ENCODE measurements around the gene BRPF1.

DNA sequence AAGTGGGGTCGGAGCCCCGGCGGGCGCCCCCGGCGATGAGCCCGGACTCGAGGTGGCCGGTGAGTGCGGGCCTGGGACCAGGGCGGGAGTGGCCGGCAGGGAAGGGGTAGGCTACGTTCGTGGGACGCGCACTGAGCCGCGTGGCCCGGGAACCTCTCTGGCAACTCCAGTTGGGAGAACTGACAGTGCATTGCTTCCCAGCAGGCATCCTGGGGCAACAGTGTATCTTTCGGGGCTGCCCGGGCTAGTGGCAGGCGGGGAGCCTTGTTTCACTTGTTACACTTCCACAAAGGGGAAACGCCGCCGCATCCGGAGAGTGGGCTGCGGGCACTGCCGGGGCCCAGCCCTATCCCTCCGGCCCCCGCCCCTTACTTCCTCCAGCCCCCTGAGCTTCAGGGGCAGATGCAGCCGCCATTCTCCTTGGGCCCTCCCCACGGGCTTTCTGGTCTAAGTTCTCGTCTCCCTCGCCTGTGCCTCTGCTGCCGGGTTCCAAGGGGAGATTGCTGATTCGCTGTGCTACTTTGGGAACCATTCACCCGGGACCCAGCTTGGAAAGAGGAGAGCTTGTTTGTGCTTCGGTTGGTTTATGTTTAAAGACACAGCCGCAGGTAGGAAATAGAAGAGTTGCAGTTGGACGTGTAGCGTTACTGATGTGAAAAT is 675 bp downstream of the BRPF1 start:
- no peak for TF ChIP-seq TAF1 (IDR thresholded peaks at IDR 0.05; ENCODE audit: borderline replicate concordance, insufficient read depth, low read length)
- no peak for TF ChIP-seq POLR2AphosphoS5 (IDR thresholded peaks at IDR 0.05; ENCODE audit: low read depth, low read length)
- TF ChIP-seq, protein P1, sequence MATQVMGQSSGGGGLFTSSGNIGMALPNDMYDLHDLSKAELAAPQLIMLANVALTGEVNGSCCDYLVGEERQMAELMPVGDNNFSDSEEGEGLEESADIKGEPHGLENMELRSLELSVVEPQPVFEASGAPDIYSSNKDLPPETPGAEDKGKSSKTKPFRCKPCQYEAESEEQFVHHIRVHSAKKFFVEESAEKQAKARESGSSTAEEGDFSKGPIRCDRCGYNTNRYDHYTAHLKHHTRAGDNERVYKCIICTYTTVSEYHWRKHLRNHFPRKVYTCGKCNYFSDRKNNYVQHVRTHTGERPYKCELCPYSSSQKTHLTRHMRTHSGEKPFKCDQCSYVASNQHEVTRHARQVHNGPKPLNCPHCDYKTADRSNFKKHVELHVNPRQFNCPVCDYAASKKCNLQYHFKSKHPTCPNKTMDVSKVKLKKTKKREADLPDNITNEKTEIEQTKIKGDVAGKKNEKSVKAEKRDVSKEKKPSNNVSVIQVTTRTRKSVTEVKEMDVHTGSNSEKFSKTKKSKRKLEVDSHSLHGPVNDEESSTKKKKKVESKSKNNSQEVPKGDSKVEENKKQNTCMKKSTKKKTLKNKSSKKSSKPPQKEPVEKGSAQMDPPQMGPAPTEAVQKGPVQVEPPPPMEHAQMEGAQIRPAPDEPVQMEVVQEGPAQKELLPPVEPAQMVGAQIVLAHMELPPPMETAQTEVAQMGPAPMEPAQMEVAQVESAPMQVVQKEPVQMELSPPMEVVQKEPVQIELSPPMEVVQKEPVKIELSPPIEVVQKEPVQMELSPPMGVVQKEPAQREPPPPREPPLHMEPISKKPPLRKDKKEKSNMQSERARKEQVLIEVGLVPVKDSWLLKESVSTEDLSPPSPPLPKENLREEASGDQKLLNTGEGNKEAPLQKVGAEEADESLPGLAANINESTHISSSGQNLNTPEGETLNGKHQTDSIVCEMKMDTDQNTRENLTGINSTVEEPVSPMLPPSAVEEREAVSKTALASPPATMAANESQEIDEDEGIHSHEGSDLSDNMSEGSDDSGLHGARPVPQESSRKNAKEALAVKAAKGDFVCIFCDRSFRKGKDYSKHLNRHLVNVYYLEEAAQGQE (IDR thresholded peaks at IDR 0.05; ENCODE audit: insufficient read depth in 1 of 2, low read depth in 2 of 2, low read length in 2 of 2) = no peak
- TF ChIP-seq SIN3A (IDR thresholded peaks at IDR 0.05; ENCODE audit: borderline replicate concordance, insufficient read depth, low read length) = no peak
- TF ChIP-seq FOXP2 (optimal IDR thresholded peaks at IDR 0.05; ENCODE audit: borderline replicate concordance, extremely low read depth, extremely low read length, insufficient read depth) = no peak

Data from PFSK-1 (cell line).